Esophagus mucosa (tissue), 1 donor: ENCODE measurements around the gene ORMDL3. TPM values are rescaled to one million over a fixed set of nuclear protein-coding genes. Genes with fewer than 3 reads are reported as not detected.
"Not testable (repeated sequence)": the region's sequence is repeated elsewhere in the genome, so short reads cannot be mapped to it uniquely, and the experiment has no call there.

Experiments used
- ATAC-seq: fragments of 200-7000 bp; cut with Tn5 transposase; one replicate; pipeline ENCODE4 v1.9.1; 2020
- total RNA-seq: library from RNA; stranded (reverse); gene quantifications from one replicate; pipeline ENCODE4 v1.2.4, GENCODE V29; 2023
- donor health status: DM: yes; HTN: yes; CAD: no.

ORMDL3 gene
- total RNA-seq, 1 donor from 2014 or later, result 18.5 TPM

DNA sequence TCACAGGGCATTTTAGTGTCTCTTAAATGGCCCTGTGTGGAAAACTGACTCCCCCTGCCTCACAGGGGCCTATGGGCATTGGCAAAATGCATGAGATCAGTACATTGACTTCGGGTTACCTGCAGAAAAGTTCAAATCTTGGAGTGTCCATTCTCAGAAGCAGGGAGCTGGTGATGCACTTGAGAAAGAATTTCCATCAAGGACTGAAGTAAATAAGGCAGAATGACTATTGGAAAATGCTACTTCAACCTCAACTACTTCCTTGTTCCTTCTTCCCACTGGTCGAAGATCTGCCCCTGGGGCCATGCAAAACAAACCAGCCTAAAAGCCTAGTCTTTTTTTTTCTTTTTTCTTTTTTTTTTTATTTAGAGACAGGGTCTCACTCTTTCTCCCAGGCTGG, 21.6 kb upstream of the ORMDL3 start:
- no peak for ATAC-seq

DNA sequence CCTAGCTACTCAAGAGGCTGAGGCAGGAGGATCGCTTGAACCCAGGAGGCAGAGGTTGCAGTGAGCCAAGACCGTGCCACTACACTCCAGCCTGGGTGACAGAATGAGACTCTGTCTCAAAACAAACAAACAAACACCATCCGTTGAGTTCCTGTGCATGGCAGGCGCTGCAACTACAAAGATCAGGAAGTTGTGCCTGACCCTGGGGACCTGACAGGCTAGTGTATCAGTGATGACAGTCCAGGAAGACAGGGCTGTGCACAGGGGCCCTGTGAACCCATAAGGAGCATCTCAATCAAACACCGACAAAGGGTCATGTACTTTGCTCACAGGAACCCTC, 21.1 kb upstream of the ORMDL3 start:
- ATAC-seq, result not testable (repeated sequence)

DNA sequence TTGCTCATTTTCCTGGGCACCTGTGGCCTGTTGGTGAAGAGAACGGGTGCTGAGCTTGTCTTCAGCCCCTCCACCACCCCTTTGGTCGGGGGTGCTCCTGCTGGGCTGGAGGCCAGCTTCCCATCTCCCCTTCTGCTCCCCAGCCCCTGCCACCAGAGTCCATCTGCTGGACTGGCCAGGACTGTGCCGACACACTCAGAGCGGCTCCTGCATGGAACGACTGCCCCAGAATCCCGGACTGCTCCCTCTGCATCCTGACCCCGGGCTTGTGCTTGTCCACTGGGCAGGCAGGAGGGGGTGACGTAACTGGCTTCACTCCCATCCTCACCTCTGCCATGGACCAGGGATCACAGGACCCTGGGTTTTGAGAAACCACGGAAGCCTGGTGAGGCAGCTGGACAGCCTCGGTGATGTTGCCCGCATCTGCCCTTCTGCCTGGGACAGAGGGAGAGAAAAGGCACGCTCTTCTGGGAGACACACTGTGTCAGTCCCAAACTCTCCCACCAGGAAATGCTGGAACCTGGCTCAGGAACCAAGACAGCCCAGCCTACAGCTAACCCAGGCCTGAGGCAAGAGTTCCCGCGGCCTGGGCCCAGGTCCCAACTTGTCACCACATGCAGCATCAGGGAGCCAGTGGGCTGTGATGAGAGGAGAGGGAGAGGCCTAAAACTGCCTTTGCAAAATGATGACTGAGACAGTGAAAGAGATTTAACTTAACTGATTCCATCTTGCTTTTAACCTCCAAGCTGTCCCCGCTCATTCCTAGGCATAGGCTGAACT, 19.3 kb upstream of the ORMDL3 start:
- peak; percentile 31 for ATAC-seq

DNA sequence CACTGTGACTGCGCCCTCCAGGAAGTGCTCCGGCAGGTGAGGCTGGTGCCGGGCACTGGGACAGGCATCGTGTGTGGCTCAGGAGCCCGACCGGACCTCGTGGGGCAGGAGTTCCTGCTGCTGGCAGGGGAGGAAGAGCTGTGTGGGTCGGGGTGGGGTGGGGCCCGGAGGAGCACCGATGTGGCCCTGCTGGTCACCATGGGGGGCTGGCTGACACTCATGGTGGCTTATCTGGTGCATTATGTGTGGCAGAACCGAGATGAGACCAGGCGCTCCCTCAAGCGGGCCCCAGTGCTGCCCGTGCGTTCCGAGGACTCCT, 17.0 kb upstream of the ORMDL3 start:
- no peak for ATAC-seq

DNA sequence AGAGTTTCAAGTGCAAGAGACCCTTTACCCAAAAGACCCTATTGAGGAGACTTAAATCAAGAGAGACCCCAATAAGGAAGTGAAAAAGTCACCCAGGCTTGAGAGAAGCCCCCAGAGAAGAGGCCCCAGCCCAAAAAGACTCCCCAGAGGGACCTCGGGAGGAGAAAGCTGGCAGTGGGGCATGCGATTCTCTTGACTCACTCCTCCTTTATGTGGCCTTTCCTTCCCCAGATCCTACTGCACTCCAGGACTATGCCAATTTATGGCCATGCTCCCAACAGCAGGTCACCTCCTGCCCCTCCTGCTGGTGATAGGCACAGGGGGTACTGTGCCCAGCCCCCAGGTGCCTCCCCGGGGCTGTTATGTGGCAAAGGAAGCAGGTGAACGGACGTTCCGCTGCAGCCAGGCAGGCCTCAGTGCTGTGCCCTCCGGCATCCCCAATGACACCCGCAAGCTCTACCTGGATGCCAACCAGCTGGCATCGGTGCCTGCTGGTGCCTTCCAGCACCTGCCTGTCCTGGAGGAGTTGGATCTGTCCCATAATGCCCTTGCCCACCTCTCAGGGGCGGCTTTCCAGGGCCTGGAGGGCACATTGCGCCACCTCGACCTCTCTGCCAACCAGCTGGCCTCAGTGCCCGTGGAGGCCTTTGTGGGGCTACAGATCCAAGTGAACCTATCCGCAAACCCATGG, 16.4 kb upstream of the ORMDL3 start:
- peak; percentile 5 for ATAC-seq

DNA sequence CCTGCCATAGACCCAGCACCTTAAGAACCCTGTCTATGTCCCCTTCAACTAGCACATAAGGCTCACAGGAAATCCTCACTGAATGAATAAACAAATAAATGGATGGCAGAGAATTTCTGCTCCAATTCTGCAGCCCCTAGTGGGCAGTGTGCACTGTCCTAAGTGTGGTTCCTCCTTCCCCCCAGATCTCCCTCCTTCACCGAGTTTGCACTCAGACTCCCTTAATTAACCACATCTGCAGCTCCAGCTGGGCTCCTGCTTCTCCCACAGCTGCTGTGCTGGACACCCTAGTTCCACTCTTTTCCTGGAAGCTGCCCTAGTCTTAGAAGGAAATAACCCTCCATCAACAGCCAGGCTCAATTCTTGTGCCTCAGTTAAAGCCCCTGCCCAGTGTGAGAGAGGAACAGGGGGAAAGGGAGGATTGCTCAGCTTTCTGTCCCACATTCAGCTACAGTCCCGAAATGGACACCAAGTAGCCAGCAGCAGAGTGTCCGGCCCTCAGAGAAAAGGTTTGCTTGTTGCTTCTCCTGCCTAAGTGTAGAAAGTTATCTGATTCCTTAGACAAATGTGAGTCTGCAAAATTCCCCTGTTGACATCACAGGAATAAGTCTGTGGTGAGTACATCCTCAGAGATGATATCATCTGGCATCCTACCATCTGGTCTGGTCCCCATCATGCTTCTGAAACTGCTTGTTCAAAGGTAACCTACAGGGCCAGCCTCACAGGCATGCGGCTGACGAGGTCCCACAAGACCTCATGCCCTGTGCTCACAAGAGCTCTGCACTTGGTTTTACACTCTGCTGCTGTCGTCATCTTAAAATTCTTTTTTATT, 12.4 kb upstream of the ORMDL3 start:
- peak; percentile 22 for ATAC-seq

DNA sequence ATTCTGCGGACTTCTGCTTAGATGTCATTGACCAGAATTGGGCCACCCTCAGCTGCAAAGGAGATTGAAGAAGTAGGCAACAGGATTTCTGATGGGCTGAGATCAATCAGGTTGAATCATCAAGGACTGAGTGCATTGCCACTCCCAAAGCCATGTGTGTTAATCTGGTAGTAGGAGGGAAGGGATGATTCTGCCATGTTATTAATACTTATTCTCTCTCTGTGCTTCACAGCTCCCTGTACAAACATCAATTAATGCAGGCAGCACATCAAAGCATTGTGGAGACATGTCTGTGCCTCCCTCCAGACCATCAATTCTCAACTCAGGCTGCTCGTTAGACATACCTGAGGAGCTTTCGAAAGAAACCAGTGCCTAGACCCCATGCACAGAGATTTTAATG, 11.7 kb upstream of the ORMDL3 start:
- no peak for ATAC-seq

DNA sequence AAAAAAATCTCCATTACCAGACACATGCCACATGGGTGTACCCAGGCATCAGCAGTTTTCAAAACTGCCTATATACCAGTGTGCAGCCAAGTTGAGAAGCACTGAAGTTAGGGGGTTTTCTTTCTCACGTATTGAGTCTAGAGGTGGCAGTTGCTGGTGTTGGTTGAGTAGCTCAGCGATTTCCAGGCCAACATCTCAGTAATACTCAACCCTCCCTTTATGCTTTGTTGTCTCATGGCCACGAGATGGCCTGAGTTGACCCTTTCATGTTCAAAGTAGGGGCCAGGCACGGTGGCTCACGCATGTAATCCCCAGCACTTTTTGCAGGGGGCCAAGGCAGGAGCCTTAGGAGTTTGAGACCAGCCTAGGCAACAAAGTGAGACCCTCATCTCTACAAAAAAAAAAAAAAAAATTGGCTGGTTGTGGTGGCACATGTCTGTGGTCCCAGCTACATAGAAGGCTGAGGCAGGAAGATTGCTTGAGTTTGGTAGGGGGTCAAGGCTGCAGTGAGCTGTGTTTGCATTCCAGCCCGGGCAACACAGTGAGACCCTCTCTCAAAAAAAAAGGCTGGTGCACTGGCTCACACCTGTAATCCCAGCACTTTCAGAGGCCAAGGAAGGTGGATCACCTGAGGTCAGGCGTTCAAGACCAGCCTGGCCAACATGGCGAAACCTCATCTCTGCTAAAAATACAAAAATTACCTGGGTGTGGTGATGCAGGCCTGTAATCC, 10.9 kb upstream of the ORMDL3 start:
- no peak for ATAC-seq

DNA sequence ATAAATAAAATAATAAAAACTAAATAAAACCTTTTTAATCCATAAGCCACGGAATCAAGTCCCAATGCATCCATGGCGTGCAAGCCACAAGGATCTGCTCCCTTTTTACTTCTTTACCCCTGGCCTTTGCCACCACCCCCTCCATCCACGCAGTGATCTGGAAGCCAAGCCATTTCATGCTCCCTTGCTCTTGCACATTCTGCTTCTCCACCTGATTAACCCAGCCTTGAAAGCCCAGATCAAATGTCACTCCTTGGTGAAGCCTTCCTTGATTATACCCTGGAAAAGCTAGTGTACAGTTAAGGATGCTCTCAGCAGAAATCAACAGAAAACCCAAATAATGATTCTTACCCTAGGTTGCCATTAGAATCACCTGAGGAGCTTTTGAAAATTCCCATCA, 10.0 kb upstream of the ORMDL3 start:
- no peak for ATAC-seq

DNA sequence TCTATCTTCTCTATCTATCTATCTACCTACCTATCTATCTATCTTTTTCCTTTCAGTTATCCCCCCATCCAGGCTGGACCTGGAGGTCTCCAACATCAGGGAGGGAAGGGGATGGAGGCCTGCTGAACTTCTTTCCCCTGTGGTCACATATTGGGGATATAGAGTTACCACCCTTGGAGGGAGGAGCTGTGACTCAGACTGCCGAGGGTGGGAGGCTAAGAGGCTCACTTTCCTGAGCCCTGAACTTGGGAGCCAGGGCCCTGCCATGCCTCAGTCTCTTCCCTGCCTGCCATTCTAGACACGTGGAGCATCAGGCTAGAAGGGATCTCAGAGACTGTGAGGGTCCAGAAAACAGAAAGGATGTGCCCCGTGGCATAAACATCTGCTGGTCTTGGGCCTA, 8.5 kb upstream of the ORMDL3 start:
- no peak for ATAC-seq

DNA sequence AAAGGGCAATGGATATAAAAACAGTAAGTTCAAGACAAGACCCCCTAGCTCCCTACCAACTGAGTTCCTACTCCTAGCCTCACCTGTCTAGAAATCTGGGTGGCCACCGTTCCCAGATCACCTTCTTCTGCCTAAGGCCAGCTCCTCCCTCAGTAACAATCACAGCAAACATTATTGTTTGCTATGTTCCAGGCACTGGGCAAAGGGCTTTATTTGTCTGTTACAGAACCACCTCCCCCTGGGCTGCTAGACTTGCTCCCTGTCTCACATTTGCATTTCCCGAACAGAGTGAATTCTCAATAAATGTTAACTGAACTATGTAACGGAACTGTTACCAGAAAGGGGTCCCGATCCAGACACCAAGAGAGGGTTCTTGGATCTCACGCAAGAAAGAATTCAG, 6.9 kb upstream of the ORMDL3 start:
- no peak for ATAC-seq

DNA sequence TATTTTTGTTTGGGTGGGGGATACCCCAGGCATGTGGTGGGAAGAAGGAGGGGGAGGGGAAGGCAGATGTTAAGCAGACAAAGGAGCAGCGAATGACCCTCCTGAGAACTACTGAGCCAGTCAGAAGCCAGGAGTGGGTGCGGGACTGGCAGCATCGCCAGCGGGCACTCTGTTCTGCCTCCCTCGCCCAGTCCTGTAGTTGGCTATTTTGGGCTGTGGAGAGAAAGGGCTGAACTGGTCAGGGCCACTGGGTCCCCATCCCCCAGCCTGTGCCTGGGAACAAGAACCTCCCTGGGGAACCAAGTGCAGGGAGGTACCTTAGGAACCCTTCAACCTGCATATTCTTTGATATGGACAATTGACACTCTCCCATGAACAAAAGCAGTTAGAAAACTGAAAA, 6.5 kb upstream of the ORMDL3 start:
- no peak for ATAC-seq

DNA sequence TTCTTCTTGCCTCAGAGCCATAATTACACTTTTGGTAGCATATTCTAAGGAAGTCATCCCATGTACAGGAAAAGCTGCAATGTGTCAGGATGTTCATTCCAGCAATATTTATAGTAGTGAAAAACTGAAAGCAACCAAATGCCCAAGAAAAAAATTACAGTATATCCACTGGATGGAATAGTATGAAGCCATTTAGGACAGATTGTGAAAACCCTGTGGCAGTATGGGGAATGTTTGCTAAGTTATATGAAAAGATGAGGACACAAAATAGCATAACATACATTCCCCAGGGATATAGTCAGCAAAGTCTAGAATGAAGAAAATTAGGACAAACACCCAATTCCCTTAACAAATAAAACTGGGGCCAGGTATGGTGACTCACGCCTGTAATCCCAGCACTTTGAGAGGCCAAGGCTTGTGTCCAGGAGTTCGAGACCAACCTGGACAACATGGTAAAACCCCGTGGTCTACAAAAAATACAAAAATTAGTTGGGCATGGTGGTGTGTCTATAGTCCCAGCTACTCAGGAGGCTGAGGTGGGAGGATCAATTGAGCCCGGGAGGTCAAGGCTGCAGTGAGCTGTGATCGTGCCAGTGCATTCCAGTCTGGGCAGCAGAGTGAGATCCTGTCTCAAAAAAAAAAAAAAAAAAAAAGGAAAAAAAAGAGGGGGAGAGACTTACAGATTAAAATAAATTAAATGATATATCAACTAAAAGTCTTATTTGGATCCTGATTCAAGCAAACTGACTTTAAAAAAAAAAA, 2.4 kb upstream of the ORMDL3 start:
- no peak for ATAC-seq

DNA sequence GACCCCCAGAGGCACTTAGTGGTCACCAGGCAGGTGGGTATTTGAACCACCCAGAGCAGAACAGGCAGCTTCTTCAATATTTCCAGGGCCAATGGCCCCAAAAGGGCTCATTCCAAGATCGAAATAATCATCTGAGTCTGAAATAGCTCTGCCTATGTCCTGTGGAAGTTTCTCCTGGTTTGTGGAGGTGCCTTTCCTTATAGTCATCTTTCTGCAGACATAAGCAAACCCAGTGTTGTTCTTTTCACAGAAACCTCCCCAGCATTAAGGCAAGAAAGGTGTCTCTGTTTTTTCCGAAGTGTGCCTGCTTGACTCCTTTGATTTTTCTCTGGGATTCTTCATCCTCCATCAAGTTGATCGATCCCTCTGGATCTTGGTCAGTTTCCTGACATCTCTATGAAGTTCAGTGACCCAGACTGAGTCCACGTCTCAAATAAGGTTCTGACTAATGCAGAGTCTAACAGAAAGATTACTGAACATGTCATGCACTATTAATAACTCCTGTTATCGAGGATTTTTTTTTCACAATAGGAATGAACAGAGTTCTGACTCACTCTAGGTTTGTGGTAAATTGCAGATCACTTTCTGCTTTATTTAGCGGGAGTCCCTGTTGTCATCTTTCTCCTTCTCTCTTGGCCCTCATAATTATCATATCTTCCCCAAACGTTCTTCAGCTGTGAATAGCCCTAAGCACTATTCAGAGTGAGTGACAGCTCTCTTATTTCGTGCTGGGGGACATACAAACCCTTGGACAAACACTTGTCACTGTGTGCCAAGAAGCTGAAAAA, 1.7 kb upstream of the ORMDL3 start:
- peak; percentile 56 for ATAC-seq

DNA sequence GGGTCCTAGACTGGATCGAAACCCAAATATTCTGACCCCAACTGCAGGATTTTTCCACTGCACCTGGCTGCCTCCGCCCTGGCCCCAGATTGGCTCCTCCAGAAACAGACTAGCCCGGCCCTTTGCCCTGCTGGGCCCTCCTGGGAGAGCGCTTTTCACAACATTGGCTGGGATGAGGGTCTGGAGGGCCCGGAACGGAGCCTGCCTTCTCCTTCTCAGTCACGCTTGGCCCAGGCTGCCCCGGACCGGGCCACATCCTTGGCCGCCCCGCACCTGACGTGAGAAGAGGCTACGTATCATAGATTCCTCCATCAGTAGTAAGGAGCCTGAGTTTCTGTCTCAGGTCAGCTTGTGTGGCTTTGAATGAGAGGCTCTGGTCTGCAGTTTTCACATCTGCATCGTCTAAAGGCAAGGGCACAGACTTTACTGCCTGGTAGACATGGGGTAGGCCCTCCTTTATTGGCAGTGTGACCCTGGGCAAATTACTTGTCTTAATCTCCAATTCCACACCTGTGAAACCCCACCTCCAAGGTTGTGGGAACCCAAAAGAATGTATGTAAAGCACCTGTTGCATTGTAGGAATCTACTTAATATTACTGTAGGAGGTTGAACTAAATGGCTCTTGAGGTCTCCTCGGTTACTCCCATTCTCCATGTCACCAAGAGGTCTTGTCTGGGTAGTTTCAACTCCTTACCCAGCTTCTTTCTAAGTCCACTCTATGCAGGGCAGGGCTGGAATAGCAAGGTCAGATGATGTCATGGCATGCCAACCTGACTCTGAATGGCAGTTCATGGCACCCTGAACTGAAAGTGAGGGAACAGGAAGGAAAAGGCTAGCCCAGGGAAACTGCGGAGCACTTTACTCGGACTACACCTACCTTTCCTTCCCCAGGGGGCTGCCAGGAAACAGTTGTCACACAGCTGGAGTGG, 792 bp upstream of the ORMDL3 start:
- ATAC-seq, result peak; percentile 4

DNA sequence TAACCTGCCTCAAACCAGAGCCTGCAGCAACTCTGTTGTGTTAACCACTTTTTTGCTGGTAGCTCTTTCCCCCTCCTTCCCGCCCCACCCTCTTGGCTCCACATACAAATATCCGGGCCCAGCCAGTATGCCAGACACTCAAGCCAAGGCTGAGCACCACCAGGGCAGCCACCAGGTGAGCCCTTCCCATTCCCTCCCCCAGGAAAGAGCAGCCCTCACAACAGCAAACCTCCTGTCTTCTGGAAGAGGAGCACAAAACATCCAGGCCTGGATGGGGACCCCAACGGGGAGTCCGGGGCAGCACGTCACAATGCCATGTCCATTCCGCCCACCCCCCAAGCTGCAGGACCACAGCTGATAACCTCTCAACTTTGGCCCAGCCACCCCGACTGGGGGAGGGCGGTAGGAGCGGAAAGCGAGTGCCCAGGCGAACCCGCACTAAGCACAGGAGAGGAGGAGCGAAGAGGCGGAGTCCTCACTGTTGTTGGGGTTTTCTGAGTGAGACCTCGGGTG, 757 bp downstream of the ORMDL3 start:
- peak; percentile 46 for ATAC-seq

DNA sequence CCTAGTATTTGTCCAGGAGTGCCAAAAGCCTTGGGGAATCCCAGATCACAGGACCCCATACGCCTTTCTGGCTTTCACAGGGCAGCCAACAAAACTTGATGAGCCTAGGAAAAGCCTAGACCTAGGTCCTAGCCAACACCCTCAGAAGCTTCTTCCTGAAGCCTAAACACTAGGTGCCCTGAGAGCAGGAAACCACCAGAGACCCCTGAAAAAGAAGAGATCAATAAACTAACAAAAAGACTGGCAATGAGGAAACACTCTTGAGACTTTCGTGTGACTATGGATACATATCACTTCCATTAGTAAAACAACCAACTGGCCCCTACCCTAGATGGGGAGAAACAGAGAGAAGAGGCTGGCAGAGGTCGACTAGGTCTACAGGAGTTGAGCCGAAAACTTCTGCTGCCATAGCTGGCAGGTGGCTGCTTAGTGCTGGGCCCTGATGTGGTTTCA, 1.2 kb downstream of the ORMDL3 start:
- no peak for ATAC-seq

DNA sequence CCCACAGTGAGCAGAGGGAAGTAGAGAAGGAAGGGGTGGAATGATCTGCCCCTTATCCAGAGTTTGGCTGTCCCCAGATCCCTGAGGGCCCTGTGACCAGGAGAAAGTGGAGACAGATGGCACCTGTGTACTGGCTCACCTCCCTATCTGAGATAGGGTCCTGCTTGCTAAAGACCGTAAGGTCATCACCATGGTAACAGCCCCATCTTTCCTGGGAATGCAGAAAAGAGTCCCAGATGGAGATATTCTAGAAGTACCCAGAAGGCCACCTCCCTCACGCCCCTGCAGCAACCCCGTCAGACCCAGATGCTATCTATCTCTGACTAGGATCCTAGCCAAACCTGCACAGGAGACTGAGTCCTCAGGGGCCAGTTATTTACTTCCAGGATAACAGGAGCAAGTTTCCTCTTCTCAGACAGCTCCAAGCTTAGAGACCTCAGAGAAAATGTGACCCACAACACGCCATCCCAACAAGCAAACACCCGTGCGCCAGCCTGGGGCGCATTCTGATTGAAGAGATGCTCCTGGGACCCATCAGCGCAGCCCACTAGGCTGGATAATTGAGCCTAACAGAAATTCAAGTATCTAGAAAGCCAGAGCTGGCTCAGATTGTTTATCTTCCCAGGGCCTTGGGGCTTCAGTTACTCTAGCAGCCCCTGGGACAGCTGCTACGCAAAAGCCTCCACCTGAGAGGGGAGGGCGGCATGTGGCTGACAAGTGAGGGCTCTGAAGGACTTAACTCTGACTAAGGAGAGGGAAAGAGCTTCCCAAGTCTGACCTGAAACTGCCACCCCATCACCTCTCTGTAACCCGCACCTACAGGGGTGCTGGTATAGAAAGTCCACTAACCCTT, 1.9 kb downstream of the ORMDL3 start:
- no peak for ATAC-seq

DNA sequence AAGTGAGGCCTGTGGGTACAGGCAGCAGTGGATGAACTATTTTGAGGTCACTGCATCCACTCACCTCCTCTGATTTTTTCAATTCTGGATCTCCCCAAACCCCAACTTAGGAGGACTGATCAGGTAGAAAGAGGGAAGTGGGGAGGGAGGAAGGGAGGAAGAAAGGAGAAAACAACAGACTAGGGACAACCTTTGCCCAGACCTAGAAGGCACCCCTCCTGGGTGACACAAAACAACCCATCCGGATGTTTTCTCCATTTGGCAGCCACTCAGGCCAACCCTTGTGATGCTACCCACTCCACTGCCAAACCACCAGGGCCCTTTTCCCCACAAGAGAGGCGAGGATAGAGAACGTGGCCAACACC, 2.7 kb downstream of the ORMDL3 start:
- ATAC-seq, result no peak
